Cerebellar cortex (tissue), 1 donor: ENCODE data around the gene F5.

ENCODE experiments used
- DNase-seq: peaks from one replicate; pipeline ENCODE4 v3.0.0-alpha.2; 2015; ENCODE audit warnings: low spot score

The F5 gene

DNA sequence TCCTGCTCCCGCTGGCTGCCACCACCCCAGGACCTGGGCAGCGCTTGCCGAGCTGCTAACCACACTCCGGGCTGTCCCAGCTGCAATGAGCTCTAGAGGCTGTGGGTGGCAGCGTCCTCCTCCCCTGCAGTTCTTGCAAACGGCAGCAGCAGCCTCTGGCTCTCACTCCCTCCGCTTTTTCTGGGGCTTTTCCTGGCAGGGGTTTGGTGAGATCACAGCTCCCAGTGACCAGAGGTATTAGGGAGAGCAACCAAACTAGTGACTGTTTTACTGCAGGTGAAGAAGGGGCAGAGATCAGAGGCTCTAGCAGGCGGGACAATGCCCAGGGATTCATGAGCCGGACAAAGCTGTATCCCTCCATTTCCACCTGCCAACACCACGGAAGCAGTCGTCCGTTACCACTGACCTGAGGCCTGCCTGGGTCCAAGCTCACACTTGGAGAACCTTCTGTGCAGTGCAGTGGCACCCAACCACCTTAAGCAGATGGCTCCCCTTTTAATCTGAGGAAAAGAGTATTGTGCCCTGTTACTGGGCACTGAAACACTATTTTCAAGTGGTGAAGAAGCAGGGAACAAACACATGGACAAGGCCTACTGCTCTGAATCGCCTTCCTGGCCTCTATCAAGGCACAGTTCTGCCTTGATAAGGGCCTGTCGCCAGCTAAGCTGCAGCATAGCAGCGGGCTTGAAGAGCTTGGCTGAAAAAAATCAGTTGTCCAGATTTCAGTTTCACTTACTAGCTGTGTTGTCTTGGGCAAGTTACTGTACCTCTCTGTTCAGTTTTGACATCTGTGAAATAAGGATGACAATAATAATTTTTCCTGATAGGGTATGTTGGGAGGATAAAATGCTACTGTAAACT lies at the start of gene F5:
F5 (minus strand) TSS at position 87 of the 861 bp plus-strand sequence. CDS start 95 bp downstream, outside the sequence.
- DNase-seq = peak; percentile 59

DNA sequence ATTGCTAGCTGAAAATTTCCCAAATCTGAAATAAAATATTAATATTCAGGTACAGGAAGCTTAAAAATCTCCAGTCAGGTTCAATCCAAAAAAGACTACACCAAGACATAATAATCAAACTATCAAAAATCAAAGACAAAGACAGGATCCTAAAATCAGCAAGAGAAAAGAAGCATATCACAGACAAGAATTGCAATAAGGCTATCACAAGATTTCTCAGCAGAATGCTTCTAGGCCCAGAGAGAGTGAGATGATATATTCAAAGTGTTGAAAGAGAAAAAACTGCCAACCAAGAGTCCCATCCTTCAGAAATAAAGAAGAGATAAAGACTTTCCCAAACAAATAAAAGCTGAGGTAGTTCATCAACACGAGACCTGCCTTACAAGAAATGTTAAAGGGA lies 48.6 kb upstream of the F5 start:
- DNase-seq = no peak

DNA sequence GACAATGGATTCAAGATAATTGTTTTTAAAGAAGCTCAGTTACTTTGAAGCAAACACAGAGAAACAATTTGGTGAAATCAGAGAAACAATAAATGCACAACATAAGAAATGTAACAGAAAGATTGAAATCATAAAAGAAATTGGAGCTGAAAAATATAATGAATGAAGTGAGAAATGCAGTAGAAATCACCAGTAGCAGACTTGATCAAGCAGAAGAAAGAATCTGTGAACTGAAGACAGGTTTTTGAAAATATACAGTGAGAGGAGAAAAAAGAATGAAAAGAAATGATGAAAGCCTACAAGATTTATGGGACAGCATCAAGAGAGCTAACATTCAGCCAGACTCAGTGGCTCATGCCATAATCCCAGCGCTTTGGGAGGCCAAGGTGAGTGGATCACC lies 47.9 kb upstream of the F5 start:
- no peak for DNase-seq

DNA sequence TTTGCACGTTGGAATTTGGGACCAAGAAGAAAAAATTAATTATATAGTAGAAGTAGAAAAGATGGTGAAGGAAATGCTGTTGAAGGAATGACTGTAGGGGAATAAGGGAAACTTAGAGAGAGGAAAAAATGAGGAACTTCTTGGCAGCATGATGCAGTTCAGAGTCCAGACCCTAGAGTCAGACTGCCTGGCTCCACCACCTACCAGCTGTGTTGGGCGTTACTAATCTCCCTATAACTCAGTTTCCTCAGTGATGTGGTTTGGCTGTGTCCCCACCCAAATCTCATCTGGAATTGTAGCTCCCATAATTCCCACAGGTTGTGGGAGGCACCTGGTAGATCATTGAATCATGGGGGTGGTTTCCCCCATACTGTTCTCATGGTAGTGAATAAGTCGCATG lies 45.0 kb upstream of the F5 start:
- no peak for DNase-seq

DNA sequence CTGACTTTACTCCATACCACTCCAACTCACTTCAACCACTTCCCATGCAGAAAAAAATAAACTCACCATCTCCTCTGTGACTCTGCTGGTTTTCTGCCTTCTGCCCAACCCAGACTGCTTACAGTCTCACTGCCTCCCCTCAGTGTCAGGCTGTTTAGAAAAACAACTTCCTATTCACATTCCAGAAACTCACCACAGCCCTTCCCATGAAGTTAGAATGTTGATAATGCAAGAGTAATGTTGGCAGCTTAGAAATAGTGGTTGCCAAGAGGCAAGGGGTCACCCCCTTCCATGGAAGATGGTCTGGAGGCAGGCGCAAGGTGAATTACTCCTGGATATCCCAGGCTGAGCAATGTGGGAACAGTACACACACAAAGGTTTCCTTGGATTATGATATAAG lies 43.7 kb upstream of the F5 start, which contains the start of gene SELP:
SELP (minus strand) TSS at position 119 of the 400 bp plus-strand sequence; CDS start at position 69, 50 bp downstream.
- DNase-seq = no peak

DNA sequence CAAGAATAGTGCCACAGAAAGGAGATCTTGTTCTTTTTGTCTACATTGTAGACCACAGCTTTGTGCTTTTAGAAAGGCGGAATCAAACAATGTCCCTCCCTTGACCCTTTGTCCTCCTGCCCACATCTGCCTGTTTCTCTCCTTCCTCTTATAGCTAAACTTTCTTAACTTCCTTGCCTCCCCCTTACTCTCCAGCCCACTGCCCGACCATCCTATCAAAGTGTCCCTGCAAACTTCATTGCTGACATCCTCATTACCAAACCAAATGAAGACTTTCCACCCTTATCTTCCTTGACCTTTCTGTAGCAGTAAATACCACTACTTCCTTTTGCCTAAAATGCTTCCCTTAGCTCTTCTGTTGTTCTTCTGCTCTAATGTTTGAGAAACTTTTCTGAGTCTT lies 38.6 kb upstream of the F5 start:
- DNase-seq = no peak

DNA sequence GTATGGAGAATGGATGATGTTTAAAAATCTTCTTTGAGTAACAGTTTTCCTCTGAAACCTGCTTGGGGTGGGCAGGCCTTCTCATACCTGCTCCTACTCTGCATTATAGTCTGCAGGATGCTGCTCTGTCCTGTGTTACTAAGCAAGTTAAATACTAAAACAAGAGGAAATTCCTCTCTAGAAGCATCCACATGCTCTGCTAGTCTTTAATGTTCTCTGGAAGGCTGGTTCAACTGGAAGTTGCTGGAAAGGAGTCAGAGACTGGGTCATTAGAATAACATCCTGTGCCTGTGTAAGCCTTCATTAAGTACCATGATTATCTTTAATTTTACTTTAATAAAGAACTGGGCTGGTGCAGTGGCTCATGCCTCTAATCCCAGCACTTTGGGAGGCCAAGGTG lies 37.8 kb upstream of the F5 start:
- DNase-seq = no peak

DNA sequence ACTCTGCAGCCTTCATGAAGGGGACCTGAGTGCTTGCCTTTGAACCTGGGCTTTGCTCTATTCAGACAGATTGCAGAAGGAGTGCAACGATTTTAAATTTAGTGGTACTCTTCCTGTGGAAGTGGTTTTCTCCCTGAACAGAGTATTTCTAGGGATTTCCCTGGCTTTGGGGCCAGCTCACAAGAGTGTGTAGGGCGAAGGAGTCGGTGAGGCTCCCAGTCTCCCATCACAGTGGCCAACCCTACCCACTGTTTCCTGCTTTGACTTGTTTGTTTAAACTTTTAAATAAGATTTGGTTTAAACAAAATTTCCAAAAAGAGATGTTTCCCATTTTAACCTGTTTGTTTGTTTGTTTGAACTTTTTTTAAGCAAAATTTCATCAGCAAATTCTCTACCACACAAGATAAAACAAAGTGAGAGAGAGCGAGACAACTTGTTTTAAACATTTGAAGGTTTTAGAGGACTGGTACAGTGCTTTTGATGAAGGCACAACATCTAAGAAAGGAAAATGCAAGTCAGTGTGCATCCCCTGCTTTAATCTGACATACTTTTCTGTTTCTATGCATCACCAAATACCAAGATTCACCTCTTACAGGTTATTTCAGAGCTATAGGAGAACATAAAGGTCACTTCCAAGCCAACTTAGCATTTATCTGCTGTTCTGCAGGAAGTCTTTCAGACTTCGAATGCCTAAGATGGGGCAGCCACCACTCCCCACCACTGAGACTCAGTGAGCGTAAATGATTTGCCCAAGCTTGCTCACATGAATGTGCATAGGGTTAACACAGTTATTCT lies 37.0 kb upstream of the F5 start:
- no peak for DNase-seq

DNA sequence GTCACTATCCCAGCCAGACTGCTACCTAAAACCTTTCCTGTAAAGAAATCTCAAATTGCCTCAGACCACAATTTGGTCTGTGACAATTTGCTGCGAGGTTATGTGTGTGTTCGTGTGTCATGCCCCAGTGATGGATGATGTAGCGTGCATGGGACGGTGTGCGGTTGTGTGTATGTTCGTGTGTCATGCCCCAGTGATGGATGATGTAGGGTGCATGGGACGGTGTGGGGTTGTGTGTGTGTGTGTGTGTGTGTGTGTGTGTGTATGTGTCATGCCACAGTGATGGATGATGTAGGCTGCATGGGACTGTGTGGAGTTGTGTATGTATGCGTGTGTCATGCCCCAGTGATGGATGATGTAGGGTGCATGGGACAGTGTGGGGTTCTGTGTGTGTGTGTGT lies 34.3 kb upstream of the F5 start:
- DNase-seq = no peak

DNA sequence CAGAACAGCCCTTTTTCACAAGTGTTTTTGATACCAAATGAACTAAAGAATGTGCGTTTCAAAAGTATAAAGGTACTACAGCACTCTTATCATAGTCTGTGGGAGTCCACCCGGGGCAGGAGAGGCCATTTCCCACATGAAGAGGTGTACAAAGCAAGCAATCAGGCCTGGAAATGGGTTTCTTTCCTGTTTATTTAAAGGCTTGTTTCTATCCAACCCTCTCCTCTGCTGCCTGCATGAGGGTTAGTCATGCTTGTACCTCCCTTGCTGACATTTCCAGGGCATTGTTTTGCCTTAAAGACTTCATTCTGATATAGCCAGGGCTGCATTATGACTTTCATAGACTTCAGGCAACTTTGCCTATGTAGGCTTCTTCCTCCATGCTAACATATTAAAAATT lies 32.1 kb upstream of the F5 start:
- DNase-seq = no peak

DNA sequence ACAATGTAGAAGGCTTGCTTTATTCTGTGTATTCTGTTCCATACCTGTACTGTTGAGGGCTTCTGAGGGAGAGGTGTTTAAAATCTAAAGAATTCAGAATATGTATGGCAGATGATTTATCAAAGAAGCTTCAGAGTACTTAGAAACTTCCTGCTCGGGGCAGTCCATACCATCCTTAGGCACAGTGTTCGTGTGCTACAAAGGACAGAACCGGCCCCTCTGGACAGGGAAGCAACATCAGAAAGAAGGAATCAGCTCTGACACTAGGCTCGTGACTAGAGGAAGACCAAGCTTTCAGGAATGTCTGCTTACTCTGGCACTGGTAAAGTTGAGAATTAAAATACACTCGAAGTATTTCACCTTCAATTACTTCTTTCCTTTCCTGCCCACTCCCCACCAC lies 29.5 kb upstream of the F5 start:
- no peak for DNase-seq

DNA sequence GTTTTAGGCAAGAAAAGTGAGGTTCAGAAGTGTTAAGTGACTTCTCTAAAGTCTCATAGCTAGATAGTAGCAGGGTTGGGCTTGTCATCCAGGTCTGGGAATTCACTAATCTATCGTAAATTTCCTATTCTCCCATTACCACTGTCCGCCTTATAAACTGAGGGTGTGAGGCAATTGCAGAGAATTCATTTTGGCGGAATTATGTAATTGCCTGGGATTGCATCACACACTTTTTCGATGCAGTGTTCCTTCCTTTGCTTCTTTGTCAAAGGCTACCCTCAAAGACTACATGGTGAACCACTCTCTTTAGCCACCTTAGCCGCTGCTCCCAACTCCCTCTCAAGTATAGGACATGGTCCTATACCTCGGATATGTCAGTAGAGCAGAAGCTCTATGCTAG lies 24.6 kb upstream of the F5 start:
- DNase-seq = no peak

DNA sequence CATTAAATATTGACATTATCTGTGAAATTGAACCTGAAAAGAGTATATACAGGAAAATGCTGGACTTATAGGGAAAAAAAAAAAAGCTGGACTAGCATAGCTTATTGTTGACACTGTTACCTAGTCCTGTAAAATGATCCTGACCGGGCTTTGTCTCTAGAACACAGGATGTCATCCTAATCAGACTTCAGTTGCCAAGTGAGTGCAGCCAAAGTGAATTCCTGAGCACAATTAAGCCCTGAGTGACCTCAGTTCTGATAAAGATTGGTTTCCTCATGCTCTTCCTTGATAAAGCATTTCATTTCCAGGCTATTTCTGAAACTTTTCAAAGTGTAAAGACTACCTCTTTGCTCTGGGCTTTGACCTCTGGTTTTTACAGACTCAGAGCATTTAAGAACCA lies 23.8 kb upstream of the F5 start:
- DNase-seq = no peak

DNA sequence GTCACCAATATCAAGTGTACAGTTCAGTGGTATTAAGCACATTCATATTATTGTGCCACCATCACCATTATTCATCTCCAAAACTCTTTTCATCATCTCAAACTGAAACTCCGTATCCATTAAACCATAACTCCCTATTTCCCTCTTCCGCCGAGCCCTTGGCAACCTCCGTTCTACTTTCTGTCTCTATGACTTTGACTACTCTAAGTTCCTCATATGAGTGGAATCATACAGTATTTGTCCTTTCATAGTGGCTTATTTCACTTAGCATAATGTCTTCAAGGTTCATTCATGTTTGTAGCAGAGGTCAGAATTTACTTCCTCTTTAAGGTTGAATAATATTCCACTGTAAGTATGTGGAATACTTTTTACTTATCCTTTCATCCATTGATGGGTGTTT lies 21.9 kb upstream of the F5 start:
- DNase-seq = no peak

DNA sequence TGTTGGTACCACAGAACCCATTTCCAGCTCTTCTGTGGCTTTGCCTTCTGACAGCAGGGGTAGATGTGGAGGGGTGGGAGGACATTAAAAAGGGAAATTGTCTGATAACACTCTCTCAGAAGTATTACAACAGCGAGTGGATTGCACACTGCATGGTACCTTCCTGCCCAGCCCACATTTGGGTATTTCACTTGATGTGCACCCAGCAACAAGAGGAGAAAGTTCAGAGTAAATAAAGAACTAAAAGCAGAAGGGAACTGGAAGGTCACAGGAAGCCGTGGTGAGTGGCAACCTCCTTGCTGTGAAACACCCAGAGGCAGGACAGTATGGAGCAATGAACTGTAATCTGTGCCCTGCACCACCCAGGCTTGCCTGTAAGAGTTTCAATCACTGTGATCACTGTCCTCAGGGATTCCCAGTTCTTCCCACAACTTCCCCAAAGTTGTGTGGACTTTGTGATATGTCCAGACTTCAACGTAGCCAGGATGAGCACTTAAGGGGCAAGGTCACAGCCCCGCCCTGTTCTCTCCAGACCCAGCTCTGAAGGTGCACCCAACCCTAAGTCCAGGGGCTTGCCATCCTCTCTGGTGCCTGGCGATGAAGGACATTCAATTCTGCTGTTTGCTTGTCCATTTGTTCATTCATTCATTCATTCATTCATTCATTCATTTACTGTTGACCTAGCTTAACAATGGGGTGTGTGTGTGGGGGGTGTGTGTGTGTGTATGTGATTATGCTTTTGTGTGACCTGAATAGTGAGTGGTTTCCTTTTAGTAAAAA lies 18.7 kb upstream of the F5 start:
- DNase-seq = no peak

DNA sequence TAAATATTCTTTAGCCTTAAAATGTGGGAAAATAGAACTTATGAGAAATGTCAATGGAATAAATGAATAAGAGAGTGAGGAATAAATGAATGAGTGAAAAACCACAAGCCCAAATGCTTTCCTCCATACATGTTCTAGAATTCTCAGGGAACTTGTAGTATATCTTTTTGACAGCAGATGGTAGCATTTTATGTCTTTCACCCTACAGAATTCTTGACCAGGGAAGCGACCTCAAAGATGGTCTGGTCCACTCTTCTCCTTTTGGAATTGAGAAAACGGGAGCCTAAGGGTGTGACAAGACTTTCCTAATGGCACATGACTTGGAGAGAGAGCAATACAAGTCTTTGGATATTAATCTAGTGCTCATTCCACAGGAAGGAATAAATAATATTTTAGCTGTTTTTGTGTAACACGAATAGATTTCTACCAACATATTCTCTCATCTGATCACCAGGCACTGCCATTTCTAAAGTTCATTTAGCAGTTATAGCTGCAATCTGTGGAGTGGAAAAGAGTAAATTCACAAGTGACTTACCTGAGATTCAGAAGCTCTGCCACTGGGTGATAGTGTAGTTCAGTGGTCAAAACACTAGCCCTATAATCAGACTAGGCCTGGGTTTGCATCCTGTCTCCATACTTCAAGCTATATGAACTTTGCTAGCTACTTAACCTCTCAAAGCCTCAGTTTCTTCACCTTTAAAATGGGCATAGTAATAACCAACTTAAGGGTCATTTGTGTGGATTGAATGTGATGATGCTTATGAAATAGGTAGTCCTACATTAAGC lies 15.0 kb upstream of the F5 start:
- peak; percentile 24 for DNase-seq

DNA sequence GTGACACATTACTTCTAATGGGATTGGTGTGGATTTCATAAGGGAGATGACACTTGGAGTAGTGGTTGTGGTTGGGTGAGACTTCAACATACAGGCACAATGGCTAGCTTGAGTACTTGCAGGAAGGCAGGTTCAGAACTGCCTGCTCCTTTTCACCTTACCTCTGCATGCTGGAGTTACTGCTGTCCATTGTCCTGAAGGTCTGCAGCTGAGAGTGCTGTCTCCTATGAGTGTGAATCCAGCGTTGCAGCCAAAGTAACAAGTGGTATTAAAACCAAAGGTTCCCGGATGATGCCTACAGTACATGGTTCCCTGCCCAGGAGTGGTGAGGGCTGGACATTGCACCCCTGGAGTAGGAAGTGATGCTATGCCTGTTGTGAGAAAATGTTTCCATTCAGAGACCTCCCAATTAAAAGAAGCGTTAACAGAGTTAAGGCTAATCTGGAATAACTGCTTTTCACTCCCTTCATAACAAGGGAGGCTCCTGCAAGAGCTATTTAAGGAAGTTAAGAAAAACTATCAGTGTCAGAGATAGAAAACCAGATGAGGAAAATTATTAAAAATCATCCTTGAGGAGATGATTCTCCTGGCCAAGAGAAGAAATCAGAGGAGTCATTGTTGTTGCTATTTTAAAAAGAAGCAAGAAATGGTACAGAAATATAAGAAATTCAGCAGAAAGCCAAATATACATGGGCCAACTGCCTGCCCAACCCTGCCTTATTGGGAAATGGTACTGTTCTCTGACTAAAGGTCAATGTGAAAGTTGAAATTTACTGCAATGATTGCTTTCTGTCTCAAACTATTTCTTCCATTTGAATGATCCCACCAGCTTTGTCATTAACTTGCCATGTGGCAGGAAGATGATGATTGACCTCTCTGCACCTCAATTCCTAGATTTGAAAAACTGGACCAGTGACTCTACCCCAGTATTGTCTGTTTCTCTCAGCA lies 9.8 kb upstream of the F5 start:
- DNase-seq = no peak

DNA sequence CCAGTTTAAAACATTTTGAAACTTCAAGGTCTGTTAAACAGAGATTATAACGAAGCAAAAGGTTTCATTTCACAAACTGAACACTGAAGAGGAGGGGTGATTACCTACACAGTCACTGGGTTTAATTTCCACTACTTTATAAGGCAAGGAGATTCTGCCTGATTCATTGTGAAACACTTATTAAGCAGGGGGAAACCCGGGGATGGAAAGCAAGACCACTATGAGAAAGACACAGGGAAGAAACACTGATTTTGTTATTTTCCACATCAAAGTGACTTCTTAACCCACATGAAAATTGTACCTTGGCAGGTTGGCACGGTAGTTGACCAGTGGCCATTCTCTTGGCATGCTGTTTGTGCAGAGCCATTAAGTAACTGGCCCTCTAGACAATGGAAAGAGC lies 8.1 kb upstream of the F5 start:
- DNase-seq = no peak

DNA sequence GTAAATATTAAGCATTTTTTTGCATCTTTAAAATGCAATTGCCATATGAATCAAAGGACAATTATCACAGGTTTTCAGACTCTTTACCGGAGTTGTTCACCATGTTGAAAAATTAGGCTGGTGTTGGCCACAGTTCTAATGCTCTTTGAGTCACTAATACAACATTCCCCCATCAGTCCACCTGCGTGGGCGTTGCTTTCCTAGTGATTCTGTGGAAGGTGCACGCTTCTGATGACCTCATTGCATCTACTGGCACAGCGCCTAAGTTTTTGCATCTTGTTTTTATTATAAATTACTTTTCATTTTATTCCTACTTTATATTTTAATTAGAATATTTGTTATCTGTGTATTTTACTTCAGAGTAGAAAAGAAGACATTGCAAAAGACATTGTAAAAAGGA lies 4.7 kb upstream of the F5 start:
- DNase-seq = no peak

DNA sequence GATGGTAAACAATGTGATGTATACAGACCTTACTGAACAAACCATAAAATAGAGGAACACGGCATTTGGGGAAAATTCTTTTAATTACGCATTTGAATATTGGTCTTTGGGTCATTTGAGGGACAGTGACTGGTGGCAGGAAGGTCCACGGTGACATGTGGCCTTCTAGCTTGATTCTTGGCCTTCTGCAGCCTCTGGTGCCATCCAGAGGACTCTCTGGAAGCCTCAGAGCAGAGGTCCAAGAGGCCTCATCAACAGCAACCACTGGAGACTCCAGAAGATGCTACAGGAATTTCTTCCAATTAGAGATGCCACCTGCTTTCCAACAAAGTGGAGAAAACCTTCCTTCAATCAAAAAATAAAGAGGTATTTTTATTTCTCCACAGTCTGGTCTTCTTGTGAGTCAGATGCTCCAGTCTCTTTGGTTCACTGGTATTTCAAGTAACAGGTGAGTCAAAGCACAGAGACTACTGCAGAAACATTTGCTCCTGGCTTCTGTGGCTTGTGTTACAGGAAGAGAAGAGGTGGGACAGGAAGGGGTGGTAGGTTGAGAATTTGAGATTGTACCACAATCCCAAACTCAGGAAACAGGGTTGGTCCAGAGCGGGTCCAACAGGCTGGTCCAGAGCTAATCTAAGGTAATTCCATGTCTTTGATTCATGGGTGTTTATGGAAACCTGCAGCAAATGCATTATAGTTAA lies 2.7 kb upstream of the F5 start:
- no peak for DNase-seq
